Adrenal gland (tissue), 12 donors: ENCODE results near the gene GPATCH8. TPM values are rescaled to one million over a fixed set of nuclear protein-coding genes. Genes with fewer than 3 reads are reported as not detected.

ENCODE experiments used
- DNase-seq, 7 donors: peaks; one replicate each; pipeline ENCODE4 v3.0.0-alpha.2; 2019 to 2020
- H3K27ac ChIP-seq, 5 donors: fragments of 200-600 bp; sonication (generic) in 4 of 5; 1 replicate in 3 of 5; 2 replicates in 2 of 5; pipeline versions ENCODE4 v1.5.1 to v1.8.0; 2016 to 2020; ENCODE audit warnings: mild to moderate bottlenecking in 1 of 5
- H3K27me3 ChIP-seq: fragments of 200-600 bp; 2 replicates; pipeline ENCODE4 v1.8.0; 2021
- H3K36me3 ChIP-seq, 2 donors: fragments of 200-600 bp; replicated peaks in 1 of 2; 1 replicate in 1 of 2; 2 replicates in 1 of 2; pipeline versions ENCODE4 v1.5.1 to v1.8.0; 2018 to 2022
- H3K4me1 ChIP-seq, 2 donors: fragments of 200-600 bp; replicated peaks in 1 of 2; 1 replicate in 1 of 2; 2 replicates in 1 of 2; pipeline versions ENCODE4 v1.5.1 to v1.8.0; 2018 to 2021
- H3K4me3 ChIP-seq, 4 donors: fragments of 200-600 bp; sonication (generic) in 3 of 4; one replicate each; pipeline ENCODE4 v1.5.1; 2016 to 2018
- H3K9me3 ChIP-seq, 3 donors: fragments of 200-600 bp; sonication (generic) in 1 of 3; replicated peaks in 1 of 3; 1 replicate in 2 of 3; 2 replicates in 1 of 3; pipeline versions ENCODE4 v1.5.1 to v1.8.0; 2016 to 2021
- POLR2A ChIP-seq, 2 donors: fragments of 450-650 bp; IDR thresholded peaks; one replicate each; pipeline ENCODE4 v1.6.1; 2017; ENCODE audit warnings: antibody characterized with exemption in 2 of 2, mild to moderate bottlenecking in 2 of 2, moderate library complexity in 1 of 2
- WGBS, 4 donors: extraction: QIAGEN DNeasy Blood & Tissue Kit in 2 of 4; methylation state at CpG; one replicate each; pipeline versions ENCODE4 v1.1.5 to v1.1.7; 2013 to 2017; 5-methylcytosine and 5-hydroxymethylcytosine counted together
- intact Hi-C, 2 donors: fragments of 100-400 bp; cut with DNase I; formaldehyde crosslinking; loops; one replicate each; pipeline versions ENCODE4 v1.14.1 to v1.15.0; 2022 to 2023
- polyA plus RNA-seq, 3 donors: library from polyadenylated mRNA; stranded (reverse); fragments of 200-250 nt in 2 of 3; fragments of 350-450 nt in 1 of 3; fragmentation: Illumina TruSeq in 1 of 3; extraction: RNeasy Lipid Tissue Mini Kit (QIAGEN cat#74804) in 1 of 3; gene quantifications; one replicate each; pipeline ENCODE4 v1.2.3, GENCODE V29; 2013 to 2014
- total RNA-seq, 9 donors: library from RNA; depleted of rRNA in 4 of 9; stranded (reverse); fragments of >200 nt in 4 of 9; fragments of 120-200 nt in 1 of 9; fragmentation: NEBNext Ultra II Directional in 1 of 9; extraction: Animal tissue kit (Norgen Biotek cat#: 25700) in 1 of 9; gene quantifications; one replicate each; pipeline versions ENCODE4 v1.1.0 to v1.2.4, GENCODE V29; 2013 to 2023
- TF ChIP-seq, protein P1 (sequence below), 6 experiments: fragments of 450-650 bp in 4 of 6; fragments of 200-600 bp in 2 of 6; sonication (generic) in 1 of 6; IDR thresholded peaks; 1 replicate in 5 of 6; 2 replicates in 1 of 6; pipeline versions ENCODE4 v1.5.1 to v1.8.0; 2016 to 2021; ENCODE audit warnings: antibody characterized with exemption in 6 of 6, mild to moderate bottlenecking in 2 of 6, moderate library complexity in 1 of 6
- donor health status: healthy with polysubstance abuse.
- donor health status: Bipolar disorder and iron deficiency.
- donor health status: DM: yes; HTN: yes; CAD: no.
- donor health status: DM: no; HTN: no; CAD: no.
- donor health status: DM: no; HTN: no; CAD: no.
- donor health status: DM: yes; HTN: yes; CAD: no.

Gene GPATCH8
- total and polyA plus RNA-seq, 12 donors = 7.2 to 33.6 (median 28.8) TPM

DNA sequence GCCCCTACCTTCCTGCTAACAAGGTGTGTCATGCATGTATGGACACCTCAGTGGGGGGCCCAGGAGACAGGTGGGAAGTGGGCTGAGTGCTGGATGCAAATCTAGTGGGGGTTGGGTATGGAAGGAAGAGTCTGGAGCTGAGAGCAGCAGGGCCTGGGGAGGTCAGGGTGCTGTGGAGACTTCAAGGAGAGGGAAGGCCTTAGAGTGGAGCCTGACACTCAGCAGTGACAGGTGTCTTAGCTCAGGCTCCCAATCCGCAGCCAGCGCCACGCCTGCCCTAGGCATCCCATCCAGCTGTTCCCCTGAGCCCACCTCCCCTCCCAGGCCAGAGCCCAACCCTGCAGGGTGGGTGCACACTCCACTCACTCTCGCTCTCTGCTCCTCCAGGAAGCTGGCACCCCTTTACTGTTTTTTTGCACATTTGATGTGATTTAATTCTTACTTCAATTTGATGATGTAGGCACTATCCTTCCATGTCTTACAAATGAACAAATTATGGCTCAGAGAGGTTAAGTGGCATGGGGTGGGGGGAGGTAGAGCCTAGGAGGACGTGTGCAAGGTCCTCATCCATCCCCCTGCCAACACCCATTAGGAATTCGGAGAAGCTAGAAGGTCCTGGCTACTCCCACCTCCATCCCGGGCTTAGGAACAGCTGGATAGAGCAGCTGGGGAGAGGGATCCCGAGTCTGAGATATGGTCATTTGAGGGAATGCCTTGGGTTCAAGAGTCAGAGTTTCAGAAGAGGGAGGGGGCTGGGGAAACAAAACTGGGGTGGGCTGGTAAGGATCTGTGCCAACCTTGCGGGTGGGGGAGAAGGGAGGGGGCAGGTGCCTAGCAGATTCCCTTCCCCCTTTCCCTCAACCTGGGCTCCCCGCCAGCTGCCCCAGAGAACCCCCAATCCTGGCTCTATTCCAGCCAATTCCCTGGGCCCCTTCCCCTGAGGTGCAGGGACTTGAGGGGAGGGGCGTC lies 141.6 kb downstream of the GPATCH8 start:
- H3K27me3 ChIP-seq = no peaks in the 10 kb centered on the region
- no peak for TF ChIP-seq POLR2A (IDR thresholded peaks at IDR 0.05)
- TF ChIP-seq, protein P1, sequence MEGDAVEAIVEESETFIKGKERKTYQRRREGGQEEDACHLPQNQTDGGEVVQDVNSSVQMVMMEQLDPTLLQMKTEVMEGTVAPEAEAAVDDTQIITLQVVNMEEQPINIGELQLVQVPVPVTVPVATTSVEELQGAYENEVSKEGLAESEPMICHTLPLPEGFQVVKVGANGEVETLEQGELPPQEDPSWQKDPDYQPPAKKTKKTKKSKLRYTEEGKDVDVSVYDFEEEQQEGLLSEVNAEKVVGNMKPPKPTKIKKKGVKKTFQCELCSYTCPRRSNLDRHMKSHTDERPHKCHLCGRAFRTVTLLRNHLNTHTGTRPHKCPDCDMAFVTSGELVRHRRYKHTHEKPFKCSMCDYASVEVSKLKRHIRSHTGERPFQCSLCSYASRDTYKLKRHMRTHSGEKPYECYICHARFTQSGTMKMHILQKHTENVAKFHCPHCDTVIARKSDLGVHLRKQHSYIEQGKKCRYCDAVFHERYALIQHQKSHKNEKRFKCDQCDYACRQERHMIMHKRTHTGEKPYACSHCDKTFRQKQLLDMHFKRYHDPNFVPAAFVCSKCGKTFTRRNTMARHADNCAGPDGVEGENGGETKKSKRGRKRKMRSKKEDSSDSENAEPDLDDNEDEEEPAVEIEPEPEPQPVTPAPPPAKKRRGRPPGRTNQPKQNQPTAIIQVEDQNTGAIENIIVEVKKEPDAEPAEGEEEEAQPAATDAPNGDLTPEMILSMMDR (IDR thresholded peaks at IDR 0.05) = no peak
- no peak overlapping the region for H3K27ac ChIP-seq
- H3K4me1 ChIP-seq = peaks cover 5 to 10% of the 10 kb centered on the region in 2 donors
- no peaks in the 10 kb centered on the region for H3K9me3 ChIP-seq
- DNase-seq = no peak
- WGBS, 4 donors = 60 to 65% (median 64%) methylated on average over 9 to 11 of the region's 11 CpGs
- intact Hi-C loops = no loop called here
- no peak overlapping the region for H3K4me3 ChIP-seq
- no peaks in the 10 kb centered on the region for H3K36me3 ChIP-seq

DNA sequence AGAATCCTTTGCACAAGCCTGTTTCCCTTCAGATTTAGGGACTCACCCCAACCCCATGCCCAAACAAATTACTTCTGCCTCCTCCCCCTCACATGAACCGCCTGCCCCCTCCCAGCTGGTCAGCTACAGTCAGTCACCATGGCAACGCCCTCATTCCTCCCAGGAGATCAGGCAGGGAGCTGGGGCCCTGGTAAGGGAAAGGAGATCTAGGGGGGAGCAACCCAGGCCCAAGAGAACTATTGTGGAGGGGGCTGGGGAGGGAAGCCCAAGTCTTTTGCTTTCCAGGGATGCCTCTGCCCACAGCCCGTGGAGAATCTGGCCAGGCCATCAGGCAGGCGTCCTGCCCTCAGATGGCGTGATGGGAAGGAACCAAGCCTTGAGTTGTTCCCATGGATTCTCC lies 142.4 kb downstream of the GPATCH8 start:
- Histone ChIP-seq H3K4me1 (peaks cover 5 to 10% of the 10 kb centered on the region in 2 donors), H3K27me3 (no peaks in the 10 kb centered on the region), H3K27ac (no peak overlapping the region), H3K4me3 (no peak overlapping the region), H3K36me3 (no peaks in the 10 kb centered on the region), H3K9me3 (no peaks in the 10 kb centered on the region)
- WGBS, 4 donors = 34 to 49% (median 42%) methylated on average over 5 of the region's 5 CpGs
- peak in 3 of 7 donors; percentile 43 to 83 (median 46) for DNase-seq
- TF ChIP-seq, protein P1 (IDR thresholded peaks at IDR 0.05) = no peak
- TF ChIP-seq POLR2A (IDR thresholded peaks at IDR 0.05) = no peak
- intact Hi-C loops = no loop called here

DNA sequence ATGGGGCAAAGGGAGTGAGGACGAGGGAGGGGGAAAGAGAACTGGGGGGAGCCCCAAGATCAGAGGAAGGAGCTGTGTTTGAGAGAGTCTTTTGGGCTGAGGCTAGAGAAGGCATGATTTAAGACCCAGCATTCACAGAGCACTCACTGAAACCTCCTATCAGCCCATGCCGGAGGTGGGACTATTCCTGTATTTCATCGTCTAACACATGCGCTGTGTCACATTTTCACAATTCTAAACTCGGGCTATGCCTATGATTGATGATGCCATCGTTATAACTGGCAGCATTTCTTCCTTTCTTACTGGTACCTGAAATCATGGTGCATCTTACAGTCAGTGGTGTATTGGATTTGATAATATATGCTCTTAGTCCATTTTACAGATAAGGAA lies 143.1 kb downstream of the GPATCH8 start:
- intact Hi-C loops = no loop called here

DNA sequence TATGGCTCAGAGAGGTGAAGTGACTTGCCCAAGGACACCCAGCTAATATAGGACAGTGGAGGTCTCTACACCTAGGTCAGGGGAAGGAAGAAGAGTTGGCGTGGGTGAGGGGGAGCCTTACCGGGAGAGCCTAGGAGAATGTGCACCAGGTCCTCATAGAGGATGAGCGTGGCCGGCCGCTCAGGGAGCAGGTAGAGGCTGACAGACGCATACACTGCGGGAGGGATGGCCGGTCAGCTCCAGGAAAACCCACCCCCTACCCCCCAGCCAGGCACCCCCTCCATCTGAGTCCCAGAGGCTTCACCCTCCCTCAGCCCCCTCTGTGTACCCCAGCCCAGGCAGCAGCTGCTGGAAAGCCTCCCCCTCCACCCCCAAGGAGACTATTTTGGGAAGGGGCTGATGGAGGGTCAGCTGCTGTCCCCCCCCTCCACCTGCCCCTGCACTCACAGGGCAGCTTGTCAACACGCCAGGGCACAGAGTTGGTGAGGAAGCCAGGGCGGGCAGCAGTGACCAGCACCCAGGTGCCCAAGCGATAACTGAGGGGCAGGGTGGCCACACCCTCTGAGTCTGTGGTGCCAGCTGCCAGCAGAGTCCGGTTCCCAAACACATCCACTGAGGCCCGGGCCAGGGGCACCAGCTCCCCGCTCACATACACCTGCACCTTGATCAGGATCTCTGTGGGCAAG lies 143.6 kb downstream of the GPATCH8 start:
- Histone ChIP-seq H3K4me1 (peaks cover 5 to 10% of the 10 kb centered on the region in 2 donors), H3K4me3 (no peak overlapping the region), H3K36me3 (no peaks in the 10 kb centered on the region), H3K9me3 (no peaks in the 10 kb centered on the region), H3K27ac (no peak overlapping the region), H3K27me3 (no peaks in the 10 kb centered on the region)
- 69 to 83% (median 78%) methylated on average over 3 to 14 of the region's 14 CpGs for WGBS, 4 donors
- intact Hi-C loops = no loop called here
- TF ChIP-seq POLR2A (IDR thresholded peaks at IDR 0.05) = no peak
- TF ChIP-seq, protein P1 (IDR thresholded peaks at IDR 0.05) = no peak
- no peak for DNase-seq

More for the DNA sequence above, 143.1 kb downstream of the GPATCH8 start:
- Histone ChIP-seq H3K36me3 (no peaks in the 10 kb centered on the region), H3K27ac (no peak overlapping the region), H3K4me1 (peaks cover 5 to 10% of the 10 kb centered on the region in 2 donors), H3K27me3 (no peaks in the 10 kb centered on the region), H3K4me3 (no peak overlapping the region), H3K9me3 (no peaks in the 10 kb centered on the region)
- no peak for DNase-seq
- 44 to 56% (median 49%) methylated on average over 6 of the region's 6 CpGs for WGBS, 4 donors
- TF ChIP-seq, protein P1 (IDR thresholded peaks at IDR 0.05) = no peak
- no peak for TF ChIP-seq POLR2A (IDR thresholded peaks at IDR 0.05)
